ENCODE results near the gene PCLAF.

GRCh38 chr15:64426845-64427465 is 45.7 kb upstream of the PCLAF start:
- TF ChIP-seq, protein P1, sequence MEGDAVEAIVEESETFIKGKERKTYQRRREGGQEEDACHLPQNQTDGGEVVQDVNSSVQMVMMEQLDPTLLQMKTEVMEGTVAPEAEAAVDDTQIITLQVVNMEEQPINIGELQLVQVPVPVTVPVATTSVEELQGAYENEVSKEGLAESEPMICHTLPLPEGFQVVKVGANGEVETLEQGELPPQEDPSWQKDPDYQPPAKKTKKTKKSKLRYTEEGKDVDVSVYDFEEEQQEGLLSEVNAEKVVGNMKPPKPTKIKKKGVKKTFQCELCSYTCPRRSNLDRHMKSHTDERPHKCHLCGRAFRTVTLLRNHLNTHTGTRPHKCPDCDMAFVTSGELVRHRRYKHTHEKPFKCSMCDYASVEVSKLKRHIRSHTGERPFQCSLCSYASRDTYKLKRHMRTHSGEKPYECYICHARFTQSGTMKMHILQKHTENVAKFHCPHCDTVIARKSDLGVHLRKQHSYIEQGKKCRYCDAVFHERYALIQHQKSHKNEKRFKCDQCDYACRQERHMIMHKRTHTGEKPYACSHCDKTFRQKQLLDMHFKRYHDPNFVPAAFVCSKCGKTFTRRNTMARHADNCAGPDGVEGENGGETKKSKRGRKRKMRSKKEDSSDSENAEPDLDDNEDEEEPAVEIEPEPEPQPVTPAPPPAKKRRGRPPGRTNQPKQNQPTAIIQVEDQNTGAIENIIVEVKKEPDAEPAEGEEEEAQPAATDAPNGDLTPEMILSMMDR (IDR thresholded peaks at IDR 0.05): no peak
- TF ChIP-seq TCF7L2 (IDR thresholded peaks at IDR 0.05; ENCODE audit: low read depth, low read length) (no peak), POLR2AphosphoS5 (IDR thresholded peaks at IDR 0.05; ENCODE audit: low read depth, low read length) (no peak)

All from Panc1 (cell line).